B cell (primary cell): Measurements from ENCODE around the gene MCUB. TPM values are rescaled to one million over a fixed set of nuclear protein-coding genes. Genes with fewer than 3 reads are reported as not detected.

ENCODE experiments used
- ATAC-seq: fragments of 200-7000 bp; cut with Tn5 transposase; one replicate; pipeline ENCODE4 v1.10.0; 2021; ENCODE audit warnings: low read depth, mild to moderate bottlenecking, moderate number of reproducible peaks, moderate library complexity
- CTCF ChIA-PET: fragments of 350-600 bp; sonication (Branson Sonifier 250); formaldehyde crosslinking; loops from one replicate; lab custom pipeline; 2021; ENCODE audit warnings: antibody characterized with exemption, inconsistent platforms; lab: Charles Lee
- POLR2A ChIA-PET: fragments of 350-600 bp; sonication (Branson Sonifier 250); formaldehyde crosslinking; loops from one replicate; lab custom pipeline; 2021; ENCODE audit warnings: antibody characterized with exemption; lab: Charles Lee
- DNase-seq: peaks from one replicate; pipeline ENCODE4 v3.0.0; 2013
- H2AFZ ChIP-seq: 2 replicates; pipeline ENCODE4 v1.6.1; 2012; ENCODE audit warnings: mild to moderate bottlenecking, low read depth, low read length; ENCODE audit not compliant: insufficient read depth, poor library complexity, severe bottlenecking
- H3K27ac ChIP-seq, 2 donors: 1 replicate in 1 of 2; 2 replicates in 1 of 2; pipeline ENCODE4 v1.5.1; 2012 to 2013; ENCODE audit warnings: low read length in 2 of 2, mild to moderate bottlenecking in 2 of 2, moderate library complexity in 1 of 2
- H3K27me3 ChIP-seq, 4 experiments: fragments of 200-600 bp in 1 of 4; sonication (generic) in 1 of 4; replicated peaks in 1 of 4; 1 replicate in 2 of 4; 2 replicates in 2 of 4; pipeline versions ENCODE4 v1.6.1 to v1.7.0; 2013 to 2016; ENCODE audit warnings: low read length in 3 of 4, mild to moderate bottlenecking in 2 of 4, mixed read lengths in 1 of 4, moderate library complexity in 1 of 4; ENCODE audit not compliant: insufficient read depth in 4 of 4, control insufficient read depth in 3 of 4; ENCODE audit errors: control extremely low read depth in 1 of 4
- H3K36me3 ChIP-seq, 2 experiments: replicated peaks in 1 of 2; 1 replicate in 1 of 2; 2 replicates in 1 of 2; pipeline versions ENCODE4 v1.6.1 to v1.7.1; 2013; ENCODE audit warnings: low read length in 1 of 2; ENCODE audit not compliant: insufficient read depth in 2 of 2, control insufficient read depth in 1 of 2; ENCODE audit errors: control extremely low read depth in 1 of 2, extremely low read depth in 1 of 2
- H3K4me1 ChIP-seq, 2 donors: fragments of 200-600 bp in 1 of 2; sonication (generic) in 1 of 2; 1 replicate in 1 of 2; 2 replicates in 1 of 2; pipeline versions ENCODE4 v1.5.1 to v1.6.1; 2013 to 2017; ENCODE audit warnings: low read length in 2 of 2; ENCODE audit not compliant: control insufficient read depth in 2 of 2, insufficient read depth in 2 of 2
- H3K4me2 ChIP-seq: replicated peaks from 2 replicates; pipeline ENCODE3; 2012; ENCODE audit warnings: mild to moderate bottlenecking, low read depth, low read length; ENCODE audit not compliant: poor library complexity, severe bottlenecking
- H3K4me3 ChIP-seq, 5 experiments: fragments of 200-600 bp in 1 of 5; sonication (generic) in 1 of 5; 1 replicate in 3 of 5; 2 replicates in 2 of 5; pipeline versions ENCODE4 v1.5.1 to v1.7.0; 2011 to 2016; ENCODE audit warnings: low read length in 4 of 5, mild to moderate bottlenecking in 4 of 5, low read depth in 2 of 5, control low read depth in 1 of 5, moderate library complexity in 1 of 5; ENCODE audit not compliant: insufficient read depth in 1 of 5; ENCODE audit errors: control extremely low read depth in 1 of 5, extremely low read depth in 1 of 5
- H3K79me2 ChIP-seq: fragments of 200-600 bp; sonication (generic); one replicate; pipeline ENCODE4 v1.6.0; 2016; ENCODE audit warnings: low read length; ENCODE audit not compliant: control insufficient read depth, insufficient read depth
- H3K9ac ChIP-seq: fragments of 200-600 bp; sonication (generic); 2 replicates; pipeline ENCODE4 v1.6.1; 2017; ENCODE audit warnings: mild to moderate bottlenecking, low read length, moderate library complexity
- H3K9me3 ChIP-seq, 3 donors: one replicate each; pipeline versions ENCODE4 v1.6.1 to v1.7.1; 2013; ENCODE audit warnings: low read length in 2 of 3; ENCODE audit not compliant: control insufficient read depth in 2 of 3, insufficient read depth in 1 of 3; ENCODE audit errors: control extremely low read depth in 1 of 3
- H4K20me1 ChIP-seq: 2 replicates; pipeline ENCODE4 v1.6.0; 2012; ENCODE audit warnings: mild to moderate bottlenecking, low read length; ENCODE audit not compliant: insufficient read depth, control insufficient read depth, poor library complexity, severe bottlenecking
- H3K27ac Mint-ChIP-seq: one replicate; pipeline ENCODE4 v1.8.0; 2021; ENCODE audit warnings: mixed read lengths
- H3K27me3 Mint-ChIP-seq: one replicate; pipeline ENCODE4 v1.8.0; 2021; ENCODE audit warnings: mixed read lengths
- H3K4me1 Mint-ChIP-seq: one replicate; pipeline ENCODE4 v1.8.0; 2021; ENCODE audit warnings: mixed read lengths
- H3K4me3 Mint-ChIP-seq: one replicate; pipeline ENCODE4 v1.8.0; 2021; ENCODE audit warnings: mixed read lengths
- H3K9me3 Mint-ChIP-seq: one replicate; pipeline ENCODE4 v1.8.0; 2022; ENCODE audit warnings: mixed read lengths; ENCODE audit not compliant: insufficient read depth
- EZH2 ChIP-seq: IDR thresholded peaks from 2 replicates; pipeline ENCODE4 v1.6.1; 2012; ENCODE audit warnings: borderline replicate concordance, low read depth, mild to moderate bottlenecking, moderate library complexity, low read length; ENCODE audit not compliant: insufficient read depth, poor library complexity, severe bottlenecking
- WGBS: methylation state at CpG from one replicate; pipeline ENCODE4 v1.1.5; 2013; ENCODE audit warnings: missing lambda C conversion rate; ENCODE audit not compliant: insufficient coverage; 5-methylcytosine and 5-hydroxymethylcytosine counted together
- intact Hi-C: fragments of 100-400 bp; cut with micrococcal nuclease; formaldehyde crosslinking; loops from one replicate; pipeline ENCODE4 v1.10.0; 2022
- polyA plus RNA-seq: library from polyadenylated mRNA; depleted of rRNA; stranded (reverse); fragments of >200 nt; gene quantifications from 2 replicates; pipeline ENCODE4 v1.2.3, GENCODE V29; 2012
- total RNA-seq, 2 donors: library from RNA; stranded (reverse); fragments of 120-200 nt in 1 of 2; gene quantifications; 1 replicate in 1 of 2; 2 replicates in 1 of 2; pipeline versions ENCODE4 v1.2.3 to v1.2.4, GENCODE V29; 2013 to 2022
- TF ChIP-seq, protein P1 (sequence below): fragments of 200-600 bp; IDR thresholded peaks from one replicate; pipeline ENCODE4 v1.8.0; 2022; ENCODE audit warnings: antibody characterized with exemption, mild to moderate bottlenecking

The MCUB gene
- total and polyA plus RNA-seq, 2 donors (not counting 1 experiment from before 2014, with no cell fraction given): 59.3 to 114 TPM

DNA sequence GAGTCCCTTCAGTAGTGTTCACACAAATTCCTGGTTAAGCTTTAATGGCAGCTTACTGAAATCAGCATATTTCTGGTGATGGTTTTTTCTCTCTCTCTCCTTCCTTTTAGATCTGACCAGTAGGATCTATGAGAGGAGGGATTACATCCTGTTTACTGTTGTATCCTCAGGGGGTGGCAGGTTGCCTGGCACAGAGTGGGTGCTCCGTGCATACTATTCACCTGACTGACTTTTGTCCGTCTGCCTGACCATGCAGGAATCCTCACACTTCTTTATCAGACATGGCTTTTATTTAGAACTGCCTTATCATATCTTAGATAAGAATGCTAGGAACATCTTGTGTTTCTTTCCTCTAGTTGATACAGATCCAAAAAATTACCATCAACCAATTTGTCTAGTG is 29.6 kb downstream of the MCUB start:
- Histone ChIP-seq H3K4me1 (peaks cover 2 to 6% of the 10 kb centered on the region in 2 donors), H3K27me3 (no peaks in the 10 kb centered on the region), H3K27ac (no peak overlapping the region), H2AFZ (no peak overlapping the region), H3K4me2 (no peak overlapping the region), H3K4me3 (no peak overlapping the region), H3K79me2 (peaks cover 86% of the 10 kb centered on the region), H4K20me1 (peaks cover 55% of the 10 kb centered on the region), H3K9ac (no peak overlapping the region), H3K36me3 (no peaks in the 10 kb centered on the region), H3K9me3 (peaks cover 0 to 13% (median 0%) of the 10 kb centered on the region in 3 donors)
- no CpG with 5 or more reads among the region's 2 CpGs for WGBS
- no peak overlapping the region for H3K4me3 Mint-ChIP-seq
- H3K27me3 Mint-ChIP-seq: no peaks in the 10 kb centered on the region
- ATAC-seq (no peak), DNase-seq (no peak)
- ChIA-PET CTCF (no interaction called here), POLR2A (no interaction called here)
- no peak overlapping the region for H3K27ac Mint-ChIP-seq
- TF ChIP-seq EZH2: no peak
- TF ChIP-seq, protein P1, sequence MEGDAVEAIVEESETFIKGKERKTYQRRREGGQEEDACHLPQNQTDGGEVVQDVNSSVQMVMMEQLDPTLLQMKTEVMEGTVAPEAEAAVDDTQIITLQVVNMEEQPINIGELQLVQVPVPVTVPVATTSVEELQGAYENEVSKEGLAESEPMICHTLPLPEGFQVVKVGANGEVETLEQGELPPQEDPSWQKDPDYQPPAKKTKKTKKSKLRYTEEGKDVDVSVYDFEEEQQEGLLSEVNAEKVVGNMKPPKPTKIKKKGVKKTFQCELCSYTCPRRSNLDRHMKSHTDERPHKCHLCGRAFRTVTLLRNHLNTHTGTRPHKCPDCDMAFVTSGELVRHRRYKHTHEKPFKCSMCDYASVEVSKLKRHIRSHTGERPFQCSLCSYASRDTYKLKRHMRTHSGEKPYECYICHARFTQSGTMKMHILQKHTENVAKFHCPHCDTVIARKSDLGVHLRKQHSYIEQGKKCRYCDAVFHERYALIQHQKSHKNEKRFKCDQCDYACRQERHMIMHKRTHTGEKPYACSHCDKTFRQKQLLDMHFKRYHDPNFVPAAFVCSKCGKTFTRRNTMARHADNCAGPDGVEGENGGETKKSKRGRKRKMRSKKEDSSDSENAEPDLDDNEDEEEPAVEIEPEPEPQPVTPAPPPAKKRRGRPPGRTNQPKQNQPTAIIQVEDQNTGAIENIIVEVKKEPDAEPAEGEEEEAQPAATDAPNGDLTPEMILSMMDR: no peak
- intact Hi-C loops: no loop called here
- no peaks in the 10 kb centered on the region for H3K9me3 Mint-ChIP-seq
- peaks cover 51% of the 10 kb centered on the region for H3K4me1 Mint-ChIP-seq

DNA sequence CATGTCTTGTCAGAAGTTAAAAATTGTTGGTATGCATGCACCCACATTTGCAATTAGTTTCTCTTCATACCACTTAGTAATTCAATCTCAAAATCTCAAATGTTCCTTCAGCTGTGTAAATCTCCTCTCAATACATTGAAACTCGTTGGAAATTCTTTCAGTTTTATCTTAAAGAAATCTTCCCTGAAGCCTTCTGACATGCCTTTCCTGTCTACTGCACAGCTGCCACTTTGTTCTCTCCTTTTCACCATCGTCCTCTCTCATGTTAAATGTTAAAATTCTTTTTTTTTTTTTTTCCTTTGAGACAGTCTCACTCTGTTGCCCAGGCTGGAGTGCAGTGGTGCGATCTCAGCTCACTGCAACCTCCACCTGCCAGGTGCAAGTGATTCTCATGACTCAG is 30.9 kb downstream of the MCUB start:
- Histone ChIP-seq H2AFZ (no peak overlapping the region), H3K4me2 (peak overlapping the region; percentile 22), H3K79me2 (peaks cover 78% of the 10 kb centered on the region), H3K27ac (no peak overlapping the region), H3K4me1 (peaks cover 2 to 6% of the 10 kb centered on the region in 2 donors), H3K9ac (no peak overlapping the region), H3K9me3 (peaks cover 0 to 13% (median 0%) of the 10 kb centered on the region in 3 donors), H4K20me1 (peaks cover 54% of the 10 kb centered on the region), H3K27me3 (no peaks in the 10 kb centered on the region), H3K4me3 (no peak overlapping the region), H3K36me3 (no peaks in the 10 kb centered on the region)
- H3K27ac Mint-ChIP-seq: peak overlapping the region; percentile 26
- intact Hi-C loops: no loop called here
- ATAC-seq (no peak), DNase-seq (no peak)
- H3K27me3 Mint-ChIP-seq: no peaks in the 10 kb centered on the region
- no peak overlapping the region for H3K4me3 Mint-ChIP-seq
- 33% methylated on average over 1 of the region's 3 CpGs for WGBS
- POLR2A ChIA-PET: interaction anchor here (0.7 kb wide), 1 partner anchor 77 kb away, joined by 6 read pairs; no protein-coding TSS in a partner anchor
- peaks cover 41% of the 10 kb centered on the region for H3K4me1 Mint-ChIP-seq
- no peaks in the 10 kb centered on the region for H3K9me3 Mint-ChIP-seq
- CTCF ChIA-PET: no interaction called here
- TF ChIP-seq EZH2: no peak
- TF ChIP-seq, protein P1: no peak
